GM18861 (cell line): ENCODE measurements around the gene PARS2.
"Not testable (repeated sequence)": the region's sequence is repeated elsewhere in the genome, so short reads cannot be mapped to it uniquely, and the experiment has no call there.

Experiments used
- ATAC-seq: cut with Tn5 transposase; IDR thresholded peaks from one replicate; pipeline ENCODE4 v1.9.1; 2021; ENCODE audit not compliant: unreplicated experiment

PARS2 gene

DNA sequence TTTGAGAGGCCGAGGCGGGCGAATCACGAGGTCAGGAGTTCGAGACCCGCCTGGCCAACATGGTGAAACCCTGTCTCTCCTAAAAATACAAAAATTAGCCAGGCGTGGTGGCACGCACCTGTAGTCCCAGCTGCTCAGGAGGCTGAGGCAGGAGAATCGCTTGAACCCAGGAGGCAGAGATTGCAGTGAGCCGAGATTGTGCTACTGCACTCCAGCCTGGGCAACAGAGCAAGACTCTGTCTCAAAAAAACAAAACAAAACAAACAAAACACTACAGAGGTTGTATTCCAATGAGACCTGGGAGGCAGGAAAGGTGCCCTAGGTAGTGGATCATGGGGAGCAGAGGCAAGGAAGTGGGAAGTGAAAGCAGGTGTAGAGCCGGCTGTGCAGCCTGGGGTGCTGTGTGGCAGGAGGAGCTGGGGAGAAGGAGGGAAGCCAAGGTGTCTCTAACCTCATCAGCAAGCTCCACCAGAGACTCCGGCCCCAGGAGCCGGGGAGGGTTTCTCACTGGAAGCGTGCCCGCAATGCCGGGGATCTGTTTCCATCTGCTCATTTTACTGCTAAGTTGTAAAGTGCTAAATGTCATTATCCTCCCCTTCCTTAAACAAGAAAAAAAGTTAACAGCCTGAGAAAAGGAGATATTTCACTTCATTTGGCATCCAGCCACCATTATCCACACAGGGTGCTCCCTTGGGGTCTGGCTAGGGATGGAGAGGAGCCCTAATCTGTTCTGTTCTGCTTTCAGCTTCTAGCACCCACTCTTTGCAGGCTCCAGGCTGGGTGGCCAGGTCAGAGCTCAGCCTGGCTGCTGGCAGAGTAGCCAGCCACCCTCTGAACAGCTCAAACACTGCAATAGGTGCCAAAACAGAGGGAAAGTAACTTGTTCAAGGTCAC, 11.8 kb upstream of the PARS2 start:
- ATAC-seq, result not testable (repeated sequence)

DNA sequence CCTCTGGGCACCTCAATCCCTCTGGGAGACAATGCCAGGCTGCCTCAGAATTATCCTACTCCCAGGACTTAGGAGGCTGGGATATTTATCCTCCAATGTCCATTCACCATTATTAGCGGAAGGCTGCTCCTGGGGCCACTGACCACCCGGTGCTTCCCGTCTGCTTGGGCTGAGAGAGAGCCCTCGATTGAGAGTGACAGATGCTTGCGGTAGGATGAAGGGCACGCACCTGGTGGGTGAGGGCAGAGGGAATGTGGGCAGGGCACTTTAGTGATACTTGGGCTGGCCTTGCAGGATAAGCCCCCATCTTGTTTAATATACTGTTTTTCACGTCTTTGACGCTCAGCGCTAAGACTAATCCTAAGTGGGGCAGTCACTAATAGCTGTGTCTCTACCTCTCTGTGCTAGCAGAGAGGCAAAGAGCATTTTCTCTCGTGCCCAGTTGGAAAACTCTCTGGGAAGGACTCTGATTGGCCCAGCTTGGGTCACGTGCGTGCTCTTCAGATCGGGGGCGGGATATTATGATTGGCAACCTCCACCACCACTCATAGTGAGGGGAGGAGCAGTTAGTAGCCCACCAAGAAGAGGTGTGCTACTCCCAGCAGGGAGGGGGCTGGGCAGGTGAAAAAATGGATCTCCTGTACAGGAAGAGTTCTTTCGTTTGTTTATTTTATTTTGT, 10.6 kb upstream of the PARS2 start:
- ATAC-seq, result no peak

DNA sequence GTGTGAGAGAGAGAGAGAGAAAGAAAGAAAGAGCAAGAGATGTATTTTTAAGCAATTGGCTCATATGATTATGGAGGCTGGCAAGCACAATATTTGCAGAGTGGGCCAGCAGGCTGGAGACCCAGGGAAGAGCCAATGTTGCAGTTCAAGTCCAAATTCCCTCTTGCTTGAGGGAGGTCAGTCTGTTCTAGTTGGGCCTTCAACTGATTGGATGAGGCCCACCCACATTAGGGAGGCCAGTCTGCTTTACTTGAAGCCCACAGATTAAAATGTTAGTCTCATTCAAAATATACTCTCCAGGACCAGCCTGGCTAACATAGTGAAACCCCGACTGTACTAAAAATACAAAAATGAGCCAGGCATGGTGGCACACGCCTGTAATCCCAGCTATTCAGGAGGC, 8.6 kb upstream of the PARS2 start:
- no peak for ATAC-seq

DNA sequence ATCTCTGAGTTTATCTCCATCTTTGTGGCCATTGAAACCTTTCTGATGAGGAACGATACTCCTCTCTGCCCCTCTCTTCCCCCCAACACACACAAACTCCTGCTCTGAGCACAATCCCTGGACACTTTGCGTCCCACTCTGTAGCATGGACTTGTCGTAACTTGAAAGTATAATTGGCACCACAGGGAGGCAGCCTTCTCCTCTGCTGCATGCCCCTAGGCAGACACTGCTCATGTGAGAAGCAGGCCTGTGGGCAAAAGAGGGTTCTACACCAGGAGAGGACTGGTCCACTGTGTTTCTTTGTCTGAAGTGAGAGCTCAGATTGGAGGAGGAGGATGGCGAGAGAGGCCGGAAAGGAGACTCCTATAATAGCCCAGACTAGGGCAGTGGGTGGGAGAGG, 3.8 kb upstream of the PARS2 start:
- no peak for ATAC-seq

DNA sequence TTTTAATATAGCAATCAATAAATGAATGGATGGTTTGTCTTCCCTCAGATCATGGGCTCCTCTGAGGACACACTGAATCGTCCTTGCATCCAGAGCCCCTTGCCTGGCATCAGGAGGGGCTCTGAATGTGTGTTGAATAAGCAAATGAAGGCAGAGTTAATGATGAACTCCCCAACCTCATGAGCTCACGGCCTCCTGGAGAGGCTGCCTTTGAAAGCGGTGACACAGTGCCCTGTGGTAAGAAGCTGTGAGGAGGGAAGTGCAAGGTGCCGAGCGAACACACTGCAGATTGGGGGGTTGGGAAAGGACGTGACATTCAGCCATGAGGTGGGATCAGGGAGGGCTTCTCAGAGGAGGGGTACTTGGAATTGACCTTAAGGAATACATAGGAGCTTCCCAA, 3.2 kb upstream of the PARS2 start:
- no peak for ATAC-seq

DNA sequence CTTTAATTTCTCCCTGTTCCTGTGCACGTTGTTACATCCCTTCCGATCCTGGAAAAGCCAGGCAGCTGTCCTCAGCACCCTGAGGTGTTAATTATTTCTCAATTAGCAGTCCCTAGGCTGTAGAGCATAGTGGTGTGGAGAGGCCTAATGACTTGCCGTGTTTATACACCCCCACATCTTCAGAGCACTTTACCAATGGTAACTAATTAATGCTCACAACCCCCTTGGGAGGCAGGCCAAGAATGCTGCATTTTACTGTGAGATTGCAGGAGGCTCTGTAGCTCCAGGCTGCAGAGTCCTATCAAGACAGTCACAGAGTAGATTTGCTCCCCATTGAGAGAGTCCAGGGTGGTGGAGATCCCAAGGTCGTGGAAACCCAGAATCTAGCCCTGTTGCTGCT, 2.4 kb upstream of the PARS2 start:
- no peak for ATAC-seq

DNA sequence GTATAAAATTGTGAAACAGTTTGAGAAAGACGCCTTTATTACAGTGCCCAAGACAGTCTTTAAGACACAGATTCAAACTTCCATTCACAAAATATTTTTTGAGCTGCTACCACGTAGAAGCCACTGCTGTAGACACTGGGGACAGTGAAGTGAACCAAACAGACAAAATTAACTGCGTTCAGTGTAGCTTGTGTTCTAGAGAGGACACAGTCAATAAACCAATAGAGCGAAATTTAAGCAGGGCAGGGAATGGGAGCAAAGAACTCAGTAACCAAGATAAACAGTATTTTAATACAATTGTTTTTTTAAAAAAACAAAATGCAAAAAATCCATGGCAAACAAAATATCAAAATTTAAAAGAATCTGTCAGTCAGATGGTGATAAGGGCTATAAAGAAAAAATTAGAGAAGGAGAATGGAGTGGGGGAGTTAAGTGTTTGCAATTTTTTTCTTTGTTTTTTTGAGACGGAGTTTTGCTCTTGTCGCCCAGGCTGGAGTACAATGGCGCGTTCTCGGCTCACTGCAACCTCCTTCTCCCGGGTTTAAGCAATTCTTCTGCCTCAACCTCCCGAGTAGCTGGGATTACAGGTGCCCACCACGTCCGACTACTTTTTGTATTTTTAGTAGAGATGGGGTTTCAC, 719 bp upstream of the PARS2 start:
- peak; percentile 12 for ATAC-seq

DNA sequence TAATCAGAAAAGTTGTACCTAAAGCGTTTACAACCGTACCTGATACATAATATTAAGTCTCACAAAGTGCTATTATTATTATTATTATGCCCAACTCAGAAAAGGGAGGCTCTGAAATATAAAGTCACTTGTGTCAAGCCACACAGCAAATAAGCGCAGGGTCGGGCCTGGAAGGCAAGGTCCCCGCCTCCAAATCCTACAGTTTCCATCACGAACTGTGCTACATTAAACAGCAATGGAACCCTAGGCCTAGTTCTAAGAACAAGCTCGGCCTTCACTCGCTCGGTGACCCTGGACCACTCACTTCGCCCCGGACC, 549 bp downstream of the PARS2 start:
- ATAC-seq, result no peak

DNA sequence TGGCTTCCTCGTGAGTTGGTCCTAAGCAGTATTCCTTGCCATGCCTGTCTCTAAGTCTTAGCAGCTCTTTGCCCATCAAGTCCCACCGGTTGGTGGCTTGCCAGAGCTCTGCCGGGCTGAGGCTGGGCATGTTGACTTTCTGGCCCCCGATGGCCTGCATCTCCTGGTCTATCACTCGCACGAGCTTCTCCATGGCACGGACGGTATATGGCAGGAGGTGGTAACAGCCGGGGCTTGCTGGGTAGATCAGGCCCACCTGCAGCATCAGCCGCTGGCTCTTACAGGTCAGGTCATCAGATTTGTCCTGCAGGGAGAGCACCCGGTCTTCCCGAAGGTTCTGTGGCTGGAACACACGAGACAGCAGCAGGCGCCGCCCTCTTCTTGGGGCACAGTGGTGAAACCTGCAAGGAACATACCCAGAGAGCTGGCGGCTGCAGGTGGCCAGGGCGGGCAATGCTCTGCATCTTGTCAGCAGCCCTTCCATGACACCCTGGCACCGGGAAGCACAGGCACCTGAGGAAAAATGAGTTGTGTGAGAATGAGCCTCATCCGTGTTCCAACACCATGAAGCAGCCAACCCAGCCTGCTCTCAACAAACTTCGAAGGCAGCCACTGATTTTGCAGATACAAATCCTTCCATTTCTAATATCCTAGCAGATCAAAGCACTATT, 5.5 kb downstream of the PARS2 start:
- no peak for ATAC-seq

DNA sequence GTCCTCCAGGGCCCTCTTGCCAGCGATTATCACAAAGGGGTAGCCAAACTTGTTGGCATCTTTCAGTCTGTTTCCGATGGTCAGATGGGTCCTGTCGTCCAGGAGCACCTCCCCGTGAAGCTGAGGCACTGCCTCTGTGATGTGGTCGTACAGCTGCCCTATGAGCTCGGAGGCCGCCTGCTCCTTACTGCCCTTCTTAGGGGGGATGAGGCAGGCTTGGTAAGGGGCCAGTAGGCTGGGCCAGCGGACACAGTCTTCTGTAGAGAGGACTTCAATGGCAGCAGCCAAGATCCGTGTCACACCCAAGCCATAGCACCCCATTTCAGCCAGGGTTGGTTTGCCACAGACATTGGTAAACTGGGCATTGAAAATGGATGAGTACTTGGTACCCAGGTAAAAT, 6.5 kb downstream of the PARS2 start:
- ATAC-seq, result no peak

DNA sequence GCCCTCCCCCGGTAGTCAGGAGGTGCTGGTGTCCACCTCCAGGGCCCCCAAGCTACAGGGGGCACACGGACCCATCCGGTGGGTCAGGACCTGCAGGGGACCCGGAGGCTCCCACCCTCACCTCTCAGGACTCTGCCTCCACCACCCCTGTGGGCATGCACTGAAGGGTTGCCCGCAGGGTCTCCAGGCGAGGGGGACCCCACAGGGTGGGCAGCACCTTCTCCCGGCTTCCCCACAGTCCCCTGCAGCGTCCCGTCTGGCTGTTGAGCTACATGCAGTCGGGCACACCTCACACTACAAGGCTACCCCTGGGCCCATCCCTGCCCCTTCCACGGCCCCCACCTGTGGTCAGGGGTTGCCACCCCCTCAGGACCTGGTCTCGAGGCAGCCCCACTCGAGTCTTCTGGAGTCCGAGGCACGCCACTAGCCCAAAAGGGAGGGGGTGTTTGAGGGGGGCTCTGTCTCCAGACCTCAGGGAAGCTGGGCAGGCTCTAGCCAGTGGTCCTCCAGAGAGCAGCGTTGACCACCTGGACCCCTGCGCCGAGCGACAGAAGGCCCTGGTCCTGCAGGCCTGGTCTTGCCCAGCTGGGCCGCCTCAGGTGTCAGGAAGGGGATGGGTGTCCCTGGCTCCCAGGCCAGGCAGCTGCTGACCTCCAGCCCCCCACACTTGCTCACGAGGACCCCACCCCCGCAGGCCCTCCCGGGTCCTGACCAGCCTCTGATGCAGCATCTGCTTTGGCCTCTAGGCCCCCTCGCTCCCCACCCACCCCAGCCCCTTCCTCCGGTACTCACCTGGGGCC, 9.6 kb downstream of the PARS2 start:
- no peak for ATAC-seq

DNA sequence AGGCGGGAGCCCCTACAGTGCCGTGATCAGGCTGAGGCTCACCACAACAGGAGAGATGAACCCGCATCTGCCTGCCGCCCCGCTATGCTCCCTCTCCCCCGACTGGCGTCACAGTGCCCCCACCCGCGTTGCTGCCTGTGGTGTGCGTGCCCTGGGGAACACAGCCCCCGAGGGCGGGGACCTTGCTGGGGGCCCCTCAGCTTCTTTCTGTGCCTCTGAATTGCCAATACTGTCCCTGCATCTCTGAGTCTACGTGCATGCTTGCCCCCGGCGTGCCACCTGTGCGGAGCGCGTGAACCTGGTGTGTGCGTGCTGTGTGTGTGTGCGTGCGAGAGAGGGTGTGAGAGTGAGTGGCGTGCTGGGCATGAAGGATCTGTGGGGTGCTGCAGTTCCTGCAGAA, 10.3 kb downstream of the PARS2 start:
- no peak for ATAC-seq

DNA sequence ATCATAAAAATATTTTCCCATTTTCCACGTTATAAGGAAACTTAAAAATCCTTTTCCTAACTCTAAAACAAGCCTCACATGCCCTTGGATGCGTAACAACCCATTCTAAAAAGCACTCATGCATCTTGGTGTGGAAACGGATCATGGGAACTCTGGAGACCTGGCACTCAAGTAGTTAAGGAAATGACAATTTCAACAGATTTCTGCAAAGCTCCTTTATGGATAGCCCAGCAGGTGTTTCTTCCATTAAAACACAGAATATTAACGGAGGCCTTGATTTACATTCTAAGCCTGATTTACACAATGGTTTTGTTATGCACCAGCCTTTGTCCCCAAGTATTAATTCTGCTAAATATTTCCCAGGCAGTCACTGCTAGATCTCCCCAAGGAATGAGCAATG, 12.9 kb downstream of the PARS2 start:
- ATAC-seq, result no peak

DNA sequence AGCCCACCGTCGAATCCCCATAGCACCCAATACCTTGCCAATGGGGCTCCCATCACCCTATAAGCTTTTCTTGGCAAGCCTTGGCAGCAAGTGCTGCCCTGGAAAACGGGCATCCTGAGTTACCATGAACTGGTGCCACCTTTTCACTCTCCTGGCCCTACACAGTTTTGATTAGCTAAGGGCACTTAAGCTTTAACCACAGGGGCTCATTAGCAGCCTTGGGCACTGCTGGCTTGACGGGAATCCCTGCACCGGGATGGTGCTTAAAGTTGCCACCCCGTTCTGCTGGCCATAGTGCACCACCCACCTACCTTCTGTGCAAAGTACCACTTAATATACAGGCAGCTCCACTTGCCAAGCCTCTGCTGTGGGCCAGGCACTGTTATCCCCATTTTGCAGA, 13.7 kb downstream of the PARS2 start:
- ATAC-seq, result no peak

DNA sequence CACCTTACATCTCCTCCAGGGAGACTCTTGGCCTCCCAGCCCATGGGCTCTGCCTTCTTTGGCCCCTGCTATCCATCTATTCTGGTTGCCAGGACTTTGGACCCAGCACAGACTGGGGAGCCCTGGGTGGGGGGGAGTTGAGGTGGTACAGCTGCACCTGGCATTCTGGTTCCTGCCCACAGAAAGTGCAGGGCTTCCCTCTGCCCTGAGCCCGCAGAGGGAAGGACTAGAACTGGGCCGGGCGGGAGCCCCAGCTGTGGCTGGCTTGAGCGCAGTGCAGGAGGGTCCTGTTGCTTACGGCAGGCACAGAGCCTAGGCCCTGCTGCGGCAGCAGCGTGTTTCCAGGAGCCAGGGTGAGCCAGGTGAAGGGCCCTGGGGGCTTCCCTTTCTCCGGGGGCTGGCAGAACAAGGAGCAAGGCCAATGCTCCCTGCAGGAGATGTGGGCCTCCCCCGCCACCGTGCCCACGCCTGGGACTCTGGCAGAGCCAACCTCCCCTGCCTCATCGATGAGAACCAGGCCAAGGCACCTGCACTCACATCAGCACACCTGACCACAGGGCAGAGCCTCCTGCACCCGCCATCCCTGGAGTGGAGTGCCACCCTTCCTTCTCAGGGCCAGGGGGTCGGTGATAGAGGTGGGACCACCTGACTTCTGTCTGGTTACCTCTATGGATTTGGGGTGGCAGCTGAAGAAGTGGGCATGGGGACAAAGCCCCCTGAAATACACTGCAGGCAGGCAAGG, 16.1 kb downstream of the PARS2 start:
- ATAC-seq, result no peak

DNA sequence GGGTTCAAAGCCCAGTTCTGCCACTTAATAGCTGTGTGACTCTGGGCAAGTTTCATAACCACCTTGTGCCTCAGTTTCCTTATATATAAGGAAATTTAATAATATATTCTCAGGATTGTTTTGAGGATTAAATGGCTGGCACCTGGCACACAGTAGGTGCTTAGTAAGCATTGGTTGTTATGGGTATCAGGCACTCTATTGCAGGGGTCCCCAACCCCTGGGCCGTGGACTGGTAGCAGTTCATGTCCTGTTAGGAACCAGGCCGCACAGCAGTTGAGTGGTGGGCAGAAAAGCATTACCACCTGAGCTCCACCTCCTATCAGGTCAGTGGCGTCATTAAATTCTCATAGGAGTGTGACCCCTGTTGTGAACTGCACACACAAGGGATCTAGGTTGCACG, 18.5 kb downstream of the PARS2 start:
- ATAC-seq, result no peak

DNA sequence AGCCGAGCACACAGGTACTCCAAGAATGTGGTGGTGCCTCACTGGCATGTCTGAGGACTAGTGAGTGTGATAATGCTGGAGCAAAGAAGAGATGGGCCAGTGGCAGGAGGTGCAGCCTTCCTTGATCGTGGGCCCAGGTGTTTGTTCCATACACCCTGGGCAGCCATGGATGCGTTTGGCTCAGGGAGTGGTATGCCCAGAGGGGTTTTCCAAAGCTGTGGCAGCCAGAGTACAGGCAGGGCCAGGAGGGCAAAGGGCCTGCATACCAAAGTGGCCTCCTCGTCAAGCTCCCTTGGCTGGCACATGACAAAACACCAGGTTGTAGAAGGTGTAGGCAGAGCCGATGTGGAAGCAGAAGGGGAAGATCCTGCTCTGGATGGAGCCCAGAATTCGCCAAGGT, 19.0 kb downstream of the PARS2 start:
- no peak for ATAC-seq

DNA sequence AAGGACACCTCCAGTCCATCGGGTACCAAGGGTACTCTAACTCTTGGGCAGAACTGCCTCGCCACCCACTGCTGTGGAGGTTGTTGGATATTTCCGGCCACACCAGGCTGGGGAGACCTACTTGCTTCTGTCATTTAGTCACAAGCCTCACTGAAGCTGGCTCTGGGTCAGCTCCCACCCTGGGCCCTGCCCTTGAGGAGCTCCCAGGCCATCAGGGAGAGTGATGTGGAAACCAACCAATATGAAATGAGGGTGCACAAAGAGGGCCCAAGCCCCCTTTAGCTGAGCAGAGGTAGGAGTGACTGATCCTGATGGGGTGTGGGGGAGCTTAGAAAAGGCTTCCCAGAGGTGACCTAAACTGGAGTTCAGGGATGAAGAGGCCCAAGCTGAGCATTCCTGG, 19.6 kb downstream of the PARS2 start:
- ATAC-seq, result no peak

DNA sequence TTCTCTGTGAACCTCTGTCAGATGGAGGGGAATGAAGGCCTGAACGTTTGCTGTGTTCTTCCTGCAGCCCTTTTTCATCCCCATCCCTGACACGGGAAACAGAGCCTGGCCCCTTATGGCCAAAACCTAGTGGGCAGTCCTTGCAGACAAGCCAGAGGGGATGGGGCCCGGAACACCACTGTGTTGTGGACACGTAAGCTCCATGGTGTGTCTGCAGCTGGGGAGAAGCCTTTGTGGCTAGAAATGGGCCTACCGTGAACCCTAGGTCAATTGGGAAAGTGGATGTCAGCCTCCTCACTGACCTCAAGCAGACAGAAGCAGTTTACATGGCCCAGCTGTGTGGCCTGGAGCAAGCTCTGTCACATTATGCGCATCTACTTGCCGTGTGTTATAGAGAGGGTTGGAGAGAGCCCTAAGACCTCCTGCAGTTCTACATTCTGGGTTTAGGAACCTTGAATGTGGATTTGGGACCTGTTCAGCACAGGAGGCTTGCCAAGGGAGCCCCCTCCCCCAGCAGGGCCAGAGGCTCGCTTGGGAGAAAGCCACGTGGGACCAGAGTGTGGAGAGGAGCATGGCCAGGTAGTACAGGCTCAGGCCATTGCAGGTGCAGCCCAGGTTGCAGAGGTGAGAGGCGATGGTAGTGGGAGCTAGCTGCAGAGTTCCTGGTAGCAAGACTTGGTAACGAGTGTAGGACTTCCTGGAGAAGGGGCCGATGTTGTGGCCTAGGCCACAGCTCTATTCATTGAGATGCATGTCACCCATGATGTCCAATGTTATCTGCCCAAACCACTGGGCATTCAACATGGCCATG, 20.7 kb downstream of the PARS2 start:
- ATAC-seq, result no peak
